D721Med (cell line): ENCODE data around the gene SPINK1.
"Not testable (repeated sequence)": the region's sequence is repeated elsewhere in the genome, so short reads cannot be mapped to it uniquely, and the experiment has no call there.

Experiments used
- DNase-seq: peaks from one replicate; pipeline ENCODE4 v3.0.0; 2011; ENCODE audit warnings: low spot score; ENCODE audit not compliant: insufficient read length
- FAIRE-seq: peaks from 2 replicates; lab custom pipeline; 2011; peaks lifted over from hg19 to GRCh38; lab: Jason Lieb, UNC
- TF ChIP-seq, protein P1 (sequence below): IDR thresholded peaks from 2 replicates; pipeline ENCODE4 v1.5.1; 2012; ENCODE audit warnings: mild to moderate bottlenecking, control low read depth; ENCODE audit not compliant: insufficient read depth; ENCODE audit errors: missing control alignments

SPINK1 gene

DNA sequence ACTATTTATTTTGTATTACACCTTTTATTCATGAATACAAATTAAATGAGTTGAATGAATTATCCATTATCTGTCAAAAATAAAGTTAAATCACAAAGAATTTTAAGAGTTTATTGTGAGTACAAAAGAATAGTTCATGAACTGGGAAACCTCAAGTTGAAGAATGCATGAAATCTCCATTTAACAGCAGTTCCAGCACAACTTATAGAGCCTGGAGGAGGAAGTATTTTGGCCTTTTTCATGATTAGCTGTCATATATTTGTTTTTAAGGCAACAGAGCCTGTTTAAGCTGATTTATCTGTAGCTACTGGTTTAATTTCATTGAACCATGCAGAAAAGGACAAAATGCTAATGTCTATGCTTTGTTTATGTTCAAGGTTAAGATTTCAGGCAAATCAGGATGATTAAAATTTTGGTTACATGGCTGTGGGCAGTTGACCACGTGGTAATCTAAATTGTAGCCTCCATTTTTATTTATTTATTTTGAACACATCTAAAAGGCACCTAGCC lies 12.2 kb downstream of the SPINK1 start:
- TF ChIP-seq, protein P1, sequence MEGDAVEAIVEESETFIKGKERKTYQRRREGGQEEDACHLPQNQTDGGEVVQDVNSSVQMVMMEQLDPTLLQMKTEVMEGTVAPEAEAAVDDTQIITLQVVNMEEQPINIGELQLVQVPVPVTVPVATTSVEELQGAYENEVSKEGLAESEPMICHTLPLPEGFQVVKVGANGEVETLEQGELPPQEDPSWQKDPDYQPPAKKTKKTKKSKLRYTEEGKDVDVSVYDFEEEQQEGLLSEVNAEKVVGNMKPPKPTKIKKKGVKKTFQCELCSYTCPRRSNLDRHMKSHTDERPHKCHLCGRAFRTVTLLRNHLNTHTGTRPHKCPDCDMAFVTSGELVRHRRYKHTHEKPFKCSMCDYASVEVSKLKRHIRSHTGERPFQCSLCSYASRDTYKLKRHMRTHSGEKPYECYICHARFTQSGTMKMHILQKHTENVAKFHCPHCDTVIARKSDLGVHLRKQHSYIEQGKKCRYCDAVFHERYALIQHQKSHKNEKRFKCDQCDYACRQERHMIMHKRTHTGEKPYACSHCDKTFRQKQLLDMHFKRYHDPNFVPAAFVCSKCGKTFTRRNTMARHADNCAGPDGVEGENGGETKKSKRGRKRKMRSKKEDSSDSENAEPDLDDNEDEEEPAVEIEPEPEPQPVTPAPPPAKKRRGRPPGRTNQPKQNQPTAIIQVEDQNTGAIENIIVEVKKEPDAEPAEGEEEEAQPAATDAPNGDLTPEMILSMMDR: no peak
- FAIRE-seq (no peak), DNase-seq (no peak)

DNA sequence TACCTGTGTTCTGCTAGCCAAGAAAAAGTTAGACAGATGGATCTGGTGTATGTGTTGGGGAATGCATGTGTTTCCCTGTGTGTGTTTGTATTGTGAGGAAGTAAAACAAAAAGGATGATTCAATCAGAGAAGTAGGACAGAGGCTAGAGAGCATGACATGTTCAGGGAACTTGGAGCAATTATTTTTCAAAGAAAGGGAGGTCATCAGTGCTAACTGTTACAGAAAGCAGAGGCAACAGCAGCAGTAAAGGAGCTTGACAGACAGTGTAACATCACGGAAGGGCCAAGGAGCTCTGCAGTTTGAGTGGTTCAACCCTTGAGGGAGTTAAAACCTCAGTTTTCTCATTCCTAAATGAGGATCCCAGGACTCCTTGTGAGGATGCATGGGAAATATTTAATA lies 13.2 kb downstream of the SPINK1 start:
- TF ChIP-seq, protein P1: no peak
- no peak for DNase-seq
- no peak for FAIRE-seq

DNA sequence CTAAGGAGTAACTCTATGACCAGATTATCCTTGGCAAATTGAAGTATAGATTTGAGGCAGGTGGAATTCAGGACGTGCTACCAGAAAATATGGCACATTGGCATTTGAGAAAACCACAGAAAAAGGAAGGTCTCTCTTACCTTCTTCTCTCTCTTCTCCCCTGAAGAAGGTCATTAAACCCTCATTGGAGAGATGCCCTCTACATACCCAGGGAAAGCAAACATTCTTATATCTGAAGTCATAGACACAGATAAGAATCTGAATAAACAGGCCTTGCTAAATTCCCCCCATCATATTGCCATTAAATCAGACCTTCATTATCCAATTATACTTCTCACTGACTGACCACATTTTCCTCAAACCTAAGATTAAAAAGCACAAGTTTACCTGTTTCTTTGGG lies 17.8 kb downstream of the SPINK1 start:
- FAIRE-seq (no peak), DNase-seq (no peak)
- TF ChIP-seq, protein P1: no peak

DNA sequence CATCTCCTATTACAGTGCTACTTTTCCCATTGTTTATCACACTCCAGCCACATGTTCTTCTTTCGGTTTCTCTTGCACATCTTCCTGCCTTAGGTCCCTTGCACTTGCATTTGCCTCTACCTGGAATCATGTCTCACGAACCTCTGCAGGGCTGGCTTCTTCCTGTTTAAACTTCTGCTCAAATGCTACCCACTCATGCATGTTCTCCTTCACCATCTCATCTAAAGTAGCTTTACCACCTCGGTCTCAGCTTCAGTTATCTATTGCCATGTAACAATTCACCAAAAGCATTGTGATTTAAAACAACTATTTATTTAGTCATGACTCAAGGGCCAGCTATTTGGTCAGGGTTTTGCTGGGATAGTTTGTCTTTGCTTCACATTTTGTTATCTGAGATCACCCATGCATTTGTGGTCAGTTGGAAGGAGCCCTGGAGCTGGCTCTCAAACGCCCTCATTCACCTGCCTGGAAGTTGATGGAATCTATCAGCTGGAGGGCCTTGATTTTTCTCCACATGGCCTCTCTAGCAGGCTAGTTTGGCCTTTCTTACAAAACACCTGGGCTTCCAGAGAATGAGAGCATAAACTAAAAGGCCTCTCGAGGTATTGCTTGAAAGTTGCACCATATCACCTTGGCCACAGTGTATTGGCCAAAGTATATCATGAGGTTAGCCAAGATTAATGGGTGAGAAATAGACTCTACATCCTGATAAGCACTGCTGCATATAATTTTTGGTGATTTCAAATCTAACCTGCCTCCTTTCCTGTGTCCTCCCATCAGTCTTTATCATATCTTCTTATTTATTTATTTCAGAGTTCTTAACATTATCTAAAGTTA lies 21.4 kb downstream of the SPINK1 start:
- no peak for FAIRE-seq
- DNase-seq: no peak
- TF ChIP-seq, protein P1: no peak

DNA sequence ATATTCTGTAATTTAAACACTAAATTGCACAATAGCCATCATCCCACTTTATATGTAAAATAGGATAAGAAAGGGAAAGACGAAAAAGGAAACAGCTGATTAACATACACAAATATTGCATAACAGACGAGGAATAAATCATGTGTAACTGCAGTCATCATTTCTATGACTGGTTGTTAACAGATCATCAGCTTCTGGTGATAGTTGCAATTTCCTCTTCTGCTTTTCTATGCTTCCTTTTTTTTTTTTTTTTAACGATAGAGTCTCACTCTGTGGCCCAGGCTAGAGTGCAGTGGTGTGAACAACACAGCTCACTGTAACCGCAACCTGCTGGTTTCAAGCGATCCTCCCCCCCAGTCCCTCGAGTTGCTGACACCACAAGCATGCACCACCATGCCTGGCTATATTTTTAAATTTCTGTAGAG lies 26.4 kb downstream of the SPINK1 start:
- FAIRE-seq (no peak), DNase-seq (no peak)
- TF ChIP-seq, protein P1: no peak

DNA sequence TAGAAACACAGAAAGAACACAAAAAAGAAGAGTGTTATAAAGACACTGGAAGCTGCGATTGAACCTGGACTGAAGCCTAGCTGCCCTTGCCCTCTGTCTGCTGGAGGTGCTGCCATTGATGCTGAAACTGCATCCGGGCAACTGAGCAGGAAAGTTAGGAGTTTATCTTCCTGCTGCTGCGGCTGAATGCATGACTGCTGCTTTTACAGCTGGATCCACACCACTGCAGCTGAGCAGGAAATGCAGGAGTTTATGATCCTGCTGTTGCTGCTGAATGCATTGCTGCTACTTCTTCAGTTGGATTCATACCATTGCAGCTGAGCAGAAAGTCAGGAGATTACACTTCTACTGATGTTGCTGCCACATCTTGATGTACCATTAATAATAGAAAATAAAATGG lies 27.1 kb downstream of the SPINK1 start:
- FAIRE-seq (no peak), DNase-seq (no peak)
- TF ChIP-seq, protein P1: no peak

DNA sequence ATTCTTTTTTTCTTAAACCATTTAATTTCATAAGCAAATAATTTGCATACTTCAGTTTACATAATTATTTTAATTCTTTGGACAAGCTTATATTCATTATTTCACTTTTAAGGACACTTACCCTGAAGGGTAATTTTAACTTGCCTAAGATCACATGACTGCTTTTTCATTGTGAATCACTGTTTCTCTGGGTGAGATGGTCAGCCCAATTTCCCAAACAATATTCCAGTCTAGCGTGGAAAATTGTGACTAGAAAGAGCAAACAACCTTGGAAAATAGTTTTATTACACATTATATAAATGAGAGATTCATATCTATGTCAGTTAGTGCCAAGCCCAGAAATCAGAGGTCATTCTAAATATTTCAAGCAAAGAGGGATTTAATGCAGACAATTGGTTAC lies 27.5 kb downstream of the SPINK1 start:
- TF ChIP-seq, protein P1: no peak
- no peak for FAIRE-seq
- DNase-seq: no peak

DNA sequence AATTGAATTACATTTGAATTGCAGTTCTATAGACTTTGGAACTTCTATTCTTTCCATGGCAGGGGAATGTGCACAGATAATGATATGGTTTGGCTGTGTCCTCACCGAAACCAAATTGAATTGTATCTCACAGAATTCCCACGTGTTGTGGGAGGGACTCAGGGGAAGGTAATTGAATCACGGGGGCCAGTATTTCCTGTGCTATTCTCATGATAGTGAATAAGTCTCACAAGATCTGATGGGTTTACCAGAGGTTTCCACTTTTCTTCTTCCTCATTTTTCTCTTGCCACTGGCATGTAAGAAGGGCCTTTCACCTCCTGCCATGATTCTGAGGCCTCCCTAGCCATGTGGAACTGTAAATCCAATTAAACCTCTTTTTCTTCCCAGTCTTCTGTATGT lies 28.3 kb downstream of the SPINK1 start:
- not testable (repeated sequence) for DNase-seq, FAIRE-seq
